ENCODE measurements around the gene OCEL1. TPM values are rescaled to one million over a fixed set of nuclear protein-coding genes. Genes with fewer than 3 reads are reported as not detected.

Gene OCEL1
- total RNA-seq, 2 experiments from 2014 or later, result 23.3 to 27.4 TPM

DNA sequence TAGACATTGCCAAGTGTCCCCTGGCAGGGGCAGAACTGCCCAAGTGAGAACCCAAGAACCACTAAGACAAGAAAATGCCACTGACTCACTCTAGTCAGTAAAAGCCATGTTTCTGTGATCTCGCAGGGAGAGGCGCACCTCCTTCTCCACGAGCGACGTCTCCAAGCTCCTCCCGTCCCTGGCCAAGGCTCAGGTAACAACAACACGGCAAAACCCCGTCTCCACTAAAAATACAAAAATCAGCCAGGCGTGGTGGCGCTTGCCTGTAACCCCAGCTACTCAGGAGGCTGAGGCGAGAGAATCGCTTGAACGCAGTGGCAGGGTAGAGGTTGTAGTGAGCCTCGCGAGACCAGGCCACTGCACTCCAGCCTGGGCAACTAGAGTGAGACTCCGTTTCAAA, 28.4 kb upstream of the OCEL1 start:
- Mint-ChIP-seq H3K27me3 (no peaks in the 10 kb centered on the region), H3K4me3 (no peak overlapping the region), H3K4me1 (peaks cover 2% of the 10 kb centered on the region), H3K36me3 (peaks cover 60% of the 10 kb centered on the region), H3K27ac (no peak overlapping the region), H3K9me3 (ENCODE audit: low read depth) (no peaks in the 10 kb centered on the region)
- CTCF ChIA-PET, result no interaction called here
- DNase-seq (no peak), ATAC-seq (no peak)

DNA sequence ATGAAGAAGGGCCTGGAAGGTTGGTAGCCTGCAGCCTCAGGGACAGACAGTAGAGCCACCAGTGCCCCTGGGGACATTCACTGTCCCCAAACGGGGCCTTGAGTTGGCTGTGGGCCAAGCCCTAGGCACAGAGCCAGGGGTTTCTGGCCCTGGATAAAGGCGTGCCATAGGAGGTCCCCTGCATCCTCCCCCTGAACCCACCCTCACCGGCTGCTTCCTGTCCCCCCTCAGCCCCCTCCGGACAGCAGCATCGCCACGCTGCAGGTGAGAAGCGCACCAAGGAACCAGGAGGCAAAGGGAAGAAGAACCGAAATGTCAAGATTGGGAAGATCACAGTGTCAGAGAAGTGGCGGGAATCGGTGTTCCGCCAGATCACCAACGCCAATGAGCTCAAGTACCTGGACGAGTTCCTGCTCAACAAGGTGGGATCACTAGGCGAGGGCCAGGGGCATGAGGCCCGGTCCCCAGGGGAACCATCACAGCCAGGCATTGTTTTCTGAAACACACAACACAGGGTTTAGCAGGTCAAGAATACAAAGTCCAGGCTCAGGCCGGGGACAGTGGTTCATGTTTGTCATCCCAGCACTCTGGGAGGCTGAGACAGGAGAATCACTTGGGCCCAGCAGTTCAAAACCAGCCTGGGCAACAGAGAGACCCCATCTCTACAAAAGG, 25.5 kb upstream of the OCEL1 start:
- no peaks in the 10 kb centered on the region for H3K27me3 Mint-ChIP-seq
- ATAC-seq (no peak), DNase-seq (no peak)
- CTCF ChIA-PET, result no interaction called here
- H3K27ac Mint-ChIP-seq, result no peak overlapping the region
- no peak overlapping the region for H3K4me3 Mint-ChIP-seq
- peaks cover 64% of the 10 kb centered on the region for H3K36me3 Mint-ChIP-seq
- no peaks in the 10 kb centered on the region for H3K9me3 Mint-ChIP-seq (ENCODE audit: low read depth)
- peaks cover 2% of the 10 kb centered on the region for H3K4me1 Mint-ChIP-seq

DNA sequence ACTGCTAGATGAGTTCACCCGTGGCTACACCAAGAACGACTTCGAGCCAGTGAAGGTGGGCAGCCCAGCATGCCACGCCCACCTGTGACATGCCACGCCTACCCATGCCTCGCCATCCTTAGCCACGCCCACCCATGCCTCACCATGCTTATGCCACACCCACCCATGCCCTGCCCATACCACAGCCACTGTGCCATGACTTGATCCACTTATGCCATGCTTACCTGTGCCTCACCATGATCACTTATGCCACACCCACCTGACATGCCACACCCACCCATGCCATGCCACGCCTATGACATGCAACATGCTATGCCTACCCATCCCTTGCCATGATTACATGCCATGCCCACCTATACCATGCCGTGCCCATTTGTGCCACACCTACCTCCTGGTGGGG, 23.8 kb upstream of the OCEL1 start:
- Mint-ChIP-seq H3K36me3 (peaks cover 63% of the 10 kb centered on the region), H3K27me3 (no peaks in the 10 kb centered on the region)

DNA sequence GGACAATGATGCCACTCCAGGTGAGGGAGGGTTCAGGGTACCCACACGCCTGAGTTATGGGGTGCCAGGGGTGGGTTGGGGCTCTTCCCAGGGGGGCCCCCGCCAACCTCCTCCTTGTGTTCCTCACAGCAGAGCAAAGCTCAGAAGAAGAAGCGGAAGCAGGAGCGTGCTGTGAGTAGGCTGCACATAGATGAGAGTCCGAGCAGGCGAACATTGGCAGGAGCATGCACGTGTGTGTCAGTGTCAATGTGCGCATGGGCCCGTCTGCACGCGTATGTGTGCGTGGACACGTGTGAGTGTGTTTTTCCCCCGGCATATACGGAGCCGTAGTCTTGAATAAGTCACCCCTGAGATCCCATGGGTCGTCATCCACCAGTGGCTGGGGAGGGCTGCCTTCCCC, 23.3 kb upstream of the OCEL1 start:
- CTCF ChIA-PET, result no interaction called here
- Mint-ChIP-seq H3K27ac (no peak overlapping the region), H3K36me3 (peaks cover 58% of the 10 kb centered on the region), H3K4me3 (no peak overlapping the region), H3K4me1 (no peaks in the 10 kb centered on the region), H3K9me3 (ENCODE audit: low read depth) (no peaks in the 10 kb centered on the region), H3K27me3 (no peaks in the 10 kb centered on the region)
- DNase-seq (no peak), ATAC-seq (no peak)

More for the DNA sequence above, 23.8 kb upstream of the OCEL1 start:
- no peak overlapping the region for H3K4me3 Mint-ChIP-seq
- CTCF ChIA-PET, result no interaction called here
- peak; percentile 32 for ATAC-seq
- H3K9me3 Mint-ChIP-seq (ENCODE audit: low read depth), result no peaks in the 10 kb centered on the region
- no peak overlapping the region for H3K27ac Mint-ChIP-seq
- no peak for DNase-seq
- no peaks in the 10 kb centered on the region for H3K4me1 Mint-ChIP-seq

DNA sequence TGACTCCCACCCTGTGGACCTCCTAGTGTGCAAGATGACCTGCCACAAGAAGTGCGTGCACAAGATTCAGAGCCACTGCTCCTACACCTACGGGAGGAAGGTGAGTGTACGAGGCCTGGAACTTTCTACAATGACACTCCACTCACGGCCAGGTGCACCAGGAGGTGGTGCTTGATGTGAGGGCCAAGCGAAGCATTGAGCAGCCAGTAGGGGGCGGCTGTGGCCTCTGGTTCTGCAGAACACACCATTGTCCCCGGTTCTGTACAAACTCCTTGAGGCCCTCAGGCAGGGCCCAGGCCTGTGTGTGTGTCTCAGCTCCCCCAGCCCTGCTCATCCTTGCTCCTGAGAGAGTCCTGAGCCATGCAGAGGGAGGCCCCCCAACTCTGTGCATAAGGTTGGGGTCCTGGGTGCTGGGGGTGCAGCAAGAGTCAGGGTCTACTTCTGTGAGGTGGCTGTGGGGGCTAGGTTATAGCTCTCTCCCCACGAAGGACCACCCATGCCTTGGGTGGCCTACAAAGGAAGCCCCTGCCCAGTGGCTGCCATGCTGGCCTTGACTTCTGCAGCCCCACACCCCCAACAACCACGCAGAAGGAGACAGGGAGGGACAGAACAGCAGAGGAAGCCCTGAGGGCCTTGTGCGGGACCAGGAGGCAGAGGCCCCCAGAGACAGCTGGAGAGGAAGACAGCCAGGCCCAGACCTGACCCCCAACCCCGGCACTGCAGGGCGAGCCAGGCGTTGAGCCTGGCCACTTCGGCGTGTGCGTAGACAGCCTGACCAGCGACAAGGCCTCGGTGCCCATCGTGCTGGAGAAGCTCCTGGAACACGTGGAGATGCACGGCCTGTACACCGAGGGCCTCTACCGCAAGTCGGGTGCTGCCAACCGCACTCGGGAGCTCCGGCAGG, 20.5 kb upstream of the OCEL1 start:
- Mint-ChIP-seq H3K36me3 (peaks cover 61% of the 10 kb centered on the region), H3K9me3 (ENCODE audit: low read depth) (no peaks in the 10 kb centered on the region), H3K4me3 (no peak overlapping the region), H3K27me3 (no peaks in the 10 kb centered on the region), H3K4me1 (peaks cover 16% of the 10 kb centered on the region), H3K27ac (no peak overlapping the region)
- DNase-seq (peak; percentile 56), ATAC-seq (peak; percentile 44)
- CTCF ChIA-PET, result interaction anchor here (0.6 to 1.0 kb wide), 4 partner anchors 21 to 139 kb away, joined by 3 to 4 read pairs (median 4); no protein-coding TSS in a partner anchor

DNA sequence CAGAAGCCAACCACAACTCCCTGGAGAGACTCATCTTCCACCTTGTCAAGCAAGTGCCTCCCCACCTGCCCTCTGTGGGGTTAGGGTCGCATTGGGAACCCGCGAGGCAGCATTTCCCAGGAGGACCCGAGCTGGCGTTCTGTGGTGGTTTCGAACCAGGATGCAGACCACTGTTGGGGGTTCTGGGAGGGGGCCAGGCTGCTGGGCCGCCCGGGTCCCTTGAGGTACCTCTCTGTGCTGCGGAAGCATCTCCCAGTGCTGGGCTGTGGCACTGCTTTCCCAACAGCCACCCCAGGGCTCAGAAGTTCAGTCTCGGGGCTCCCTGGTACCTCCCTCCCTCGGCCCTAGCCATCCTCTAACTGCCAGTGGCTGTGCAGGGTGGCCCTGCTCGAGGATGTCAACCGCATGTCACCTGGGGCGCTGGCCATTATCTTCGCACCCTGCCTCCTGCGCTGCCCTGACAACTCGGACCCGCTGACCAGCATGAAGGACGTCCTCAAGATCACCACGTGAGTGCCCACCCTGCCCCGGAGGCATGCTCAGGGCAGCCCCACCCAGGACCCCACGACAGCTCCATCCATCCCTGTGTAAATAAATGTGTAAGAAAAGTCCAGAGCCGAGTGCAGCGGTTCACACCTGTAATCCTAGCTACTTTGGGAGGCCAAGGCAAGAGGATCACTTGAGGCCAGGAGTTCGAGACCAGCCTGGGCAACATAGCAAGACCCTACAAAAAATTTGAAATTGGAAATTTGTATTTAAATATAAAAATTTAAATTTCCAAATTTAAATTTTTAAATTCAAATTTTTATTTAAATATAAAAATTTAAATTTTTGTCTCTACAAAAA, 19.1 kb upstream of the OCEL1 start:
- Mint-ChIP-seq H3K36me3 (peaks cover 48% of the 10 kb centered on the region), H3K27me3 (no peaks in the 10 kb centered on the region), H3K9me3 (ENCODE audit: low read depth) (no peaks in the 10 kb centered on the region), H3K4me3 (no peak overlapping the region), H3K4me1 (peaks cover 16% of the 10 kb centered on the region), H3K27ac (no peak overlapping the region)
- CTCF ChIA-PET, result interaction anchor here (0.6 kb wide), 1 partner anchor 1022 kb away, joined by 3 read pairs; no protein-coding TSS in a partner anchor
- ATAC-seq (no peak), DNase-seq (no peak)

DNA sequence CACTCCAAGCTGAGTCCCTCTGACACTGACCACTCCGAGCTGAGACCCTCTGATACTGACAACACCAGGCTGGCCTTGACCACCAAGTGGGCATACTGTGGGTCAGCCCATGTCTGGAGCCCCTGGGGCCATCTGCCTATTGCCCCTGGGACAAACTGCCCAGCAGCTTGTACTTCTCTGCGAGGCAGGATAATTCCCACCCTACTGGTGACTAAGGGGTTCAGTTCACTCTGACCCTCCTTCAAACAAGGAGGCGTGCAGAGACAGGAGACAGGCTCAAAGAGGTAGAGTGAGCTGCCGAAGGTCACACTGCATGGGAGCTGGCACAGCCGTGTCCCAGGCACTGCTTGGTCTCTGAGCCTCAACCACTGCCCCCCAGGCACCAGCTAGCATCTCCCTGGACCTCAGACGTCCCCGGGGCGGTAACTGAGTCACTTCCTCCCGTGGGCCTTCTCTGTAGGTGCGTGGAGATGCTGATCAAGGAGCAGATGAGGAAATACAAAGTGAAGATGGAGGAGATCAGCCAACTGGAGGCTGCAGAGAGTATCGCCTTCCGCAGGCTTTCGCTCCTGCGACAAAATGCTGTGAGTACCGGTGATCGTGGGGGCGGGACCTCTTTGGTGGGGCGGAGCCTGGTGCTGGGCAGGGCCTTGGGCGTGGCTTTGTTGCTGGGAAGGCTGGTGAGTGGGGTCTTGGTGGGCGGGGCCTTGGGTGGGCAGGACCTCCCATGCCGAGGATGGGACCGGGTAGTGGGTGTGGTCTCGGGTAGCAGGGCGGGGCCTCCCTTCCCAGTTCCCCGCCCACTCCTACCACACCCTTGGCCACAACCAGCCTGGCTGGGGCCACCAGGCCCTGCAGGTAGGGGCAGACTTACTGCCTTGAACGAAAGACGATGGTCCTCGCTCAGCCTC, 16.6 kb upstream of the OCEL1 start:
- Mint-ChIP-seq H3K27ac (peak overlapping the region; percentile 75), H3K4me3 (no peak overlapping the region), H3K9me3 (ENCODE audit: low read depth) (no peaks in the 10 kb centered on the region), H3K4me1 (peaks cover 17% of the 10 kb centered on the region), H3K36me3 (peaks cover 32% of the 10 kb centered on the region), H3K27me3 (no peaks in the 10 kb centered on the region)
- CTCF ChIA-PET, result interaction anchor here (1.6 to 1.9 kb wide), 2 partner anchors 26 to 96 kb away, joined by 3 to 7 read pairs; partner anchors contain the start of gene MRPL34
- peak; percentile 76 for DNase-seq
- peak; percentile 73 for ATAC-seq

DNA sequence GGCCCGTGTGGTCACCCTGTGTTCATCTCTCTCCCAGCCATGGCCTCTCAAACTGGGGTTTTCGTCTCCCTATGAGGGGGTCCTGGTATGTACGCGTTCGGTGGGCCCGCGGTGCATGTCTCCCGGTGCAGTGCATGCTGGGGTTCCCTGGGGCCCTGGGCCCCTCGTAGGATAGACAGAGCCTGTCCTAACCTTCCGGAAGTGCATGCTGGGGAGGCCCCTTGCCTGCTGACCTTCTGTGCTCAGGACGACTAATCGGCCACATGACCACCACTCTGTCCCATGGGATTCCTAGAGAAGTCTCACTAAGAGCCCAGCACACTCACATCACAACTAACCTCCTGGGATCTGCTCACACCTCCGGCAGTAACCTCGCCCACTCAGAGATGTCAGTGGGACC, 15.7 kb upstream of the OCEL1 start:
- CTCF ChIA-PET, result interaction anchor here (1.0 to 1.9 kb wide), 3 partner anchors 25 to 134 kb away, joined by 3 to 7 read pairs (median 3); partner anchors contain the start of gene MRPL34
- ATAC-seq (no peak), DNase-seq (no peak)
- Mint-ChIP-seq H3K36me3 (peaks cover 30% of the 10 kb centered on the region), H3K4me1 (peaks cover 24% of the 10 kb centered on the region), H3K27ac (no peak overlapping the region), H3K27me3 (no peaks in the 10 kb centered on the region), H3K4me3 (no peak overlapping the region), H3K9me3 (ENCODE audit: low read depth) (no peaks in the 10 kb centered on the region)

DNA sequence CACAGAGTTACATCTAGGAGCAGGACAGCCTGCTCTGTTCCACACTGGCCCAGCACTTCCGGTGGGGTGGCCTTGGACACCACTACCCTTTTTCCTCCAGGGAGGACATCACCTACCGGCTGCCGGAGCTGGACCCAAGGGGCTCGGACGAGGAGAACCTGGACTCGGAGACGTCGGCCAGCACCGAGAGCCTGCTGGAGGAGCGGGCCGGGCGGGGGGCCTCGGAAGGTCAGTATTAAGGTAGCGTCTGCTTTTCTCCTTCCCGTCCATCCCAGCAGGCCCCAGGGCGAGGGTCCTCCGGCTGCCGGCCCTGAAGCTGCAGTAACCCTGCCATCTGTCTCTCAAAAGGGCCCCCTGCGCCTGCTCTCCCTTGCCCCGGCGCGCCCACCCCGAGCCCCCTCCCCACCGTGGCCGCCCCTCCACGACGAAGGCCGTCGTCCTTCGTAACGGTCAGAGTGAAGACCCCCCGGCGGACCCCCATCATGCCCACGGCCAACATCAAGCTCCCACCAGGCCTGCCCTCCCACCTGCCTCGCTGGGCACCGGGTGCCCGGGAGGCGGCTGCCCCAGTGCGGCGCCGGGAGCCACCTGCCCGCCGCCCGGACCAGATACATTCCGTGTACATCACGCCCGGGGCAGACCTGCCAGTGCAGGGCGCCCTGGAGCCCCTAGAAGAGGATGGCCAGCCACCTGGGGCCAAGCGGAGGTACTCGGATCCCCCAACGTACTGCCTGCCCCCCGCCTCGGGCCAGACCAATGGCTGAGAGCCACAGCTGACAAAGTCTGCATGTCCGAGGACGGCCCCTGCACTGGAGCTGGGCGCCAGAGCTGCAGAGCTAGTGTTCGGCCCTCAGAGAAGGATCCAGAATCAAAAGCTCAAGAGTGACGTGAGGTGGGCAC, 14.2 kb upstream of the OCEL1 start:
- ATAC-seq (no peak), DNase-seq (no peak)
- CTCF ChIA-PET, result interaction anchor here (1.0 kb wide), 1 partner anchor 135 kb away, joined by 3 read pairs; no protein-coding TSS in a partner anchor
- H3K4me3 Mint-ChIP-seq, result no peak overlapping the region
- H3K27me3 Mint-ChIP-seq, result no peaks in the 10 kb centered on the region
- H3K4me1 Mint-ChIP-seq, result peaks cover 31% of the 10 kb centered on the region
- H3K27ac Mint-ChIP-seq, result no peak overlapping the region
- peaks cover 26% of the 10 kb centered on the region for H3K36me3 Mint-ChIP-seq
- no peaks in the 10 kb centered on the region for H3K9me3 Mint-ChIP-seq (ENCODE audit: low read depth)

DNA sequence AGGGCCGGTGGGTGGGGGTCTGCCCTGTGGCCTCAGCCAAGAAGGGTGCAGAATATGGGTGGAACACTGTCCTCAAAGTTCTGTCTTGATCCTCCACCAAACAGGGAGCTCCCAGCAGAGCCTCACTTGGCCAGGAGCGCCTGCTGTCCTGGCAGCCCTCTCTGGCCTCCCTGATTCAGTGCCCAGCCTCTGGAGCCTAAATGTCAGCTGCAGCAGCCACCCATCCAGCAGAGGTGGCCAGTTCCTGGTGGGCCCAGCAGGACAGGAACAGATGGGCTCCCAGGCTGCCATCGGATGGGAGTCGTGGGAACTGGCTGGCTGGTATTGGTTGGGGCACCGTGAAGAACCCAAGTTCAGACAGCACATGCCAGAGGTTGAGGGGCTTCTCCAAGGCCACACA, 12.7 kb upstream of the OCEL1 start:
- CTCF ChIA-PET, result no interaction called here
- Mint-ChIP-seq H3K27me3 (no peaks in the 10 kb centered on the region), H3K36me3 (peaks cover 29% of the 10 kb centered on the region), H3K27ac (no peak overlapping the region), H3K9me3 (ENCODE audit: low read depth) (no peaks in the 10 kb centered on the region), H3K4me1 (peaks cover 31% of the 10 kb centered on the region), H3K4me3 (no peak overlapping the region)
- DNase-seq (no peak), ATAC-seq (no peak)

DNA sequence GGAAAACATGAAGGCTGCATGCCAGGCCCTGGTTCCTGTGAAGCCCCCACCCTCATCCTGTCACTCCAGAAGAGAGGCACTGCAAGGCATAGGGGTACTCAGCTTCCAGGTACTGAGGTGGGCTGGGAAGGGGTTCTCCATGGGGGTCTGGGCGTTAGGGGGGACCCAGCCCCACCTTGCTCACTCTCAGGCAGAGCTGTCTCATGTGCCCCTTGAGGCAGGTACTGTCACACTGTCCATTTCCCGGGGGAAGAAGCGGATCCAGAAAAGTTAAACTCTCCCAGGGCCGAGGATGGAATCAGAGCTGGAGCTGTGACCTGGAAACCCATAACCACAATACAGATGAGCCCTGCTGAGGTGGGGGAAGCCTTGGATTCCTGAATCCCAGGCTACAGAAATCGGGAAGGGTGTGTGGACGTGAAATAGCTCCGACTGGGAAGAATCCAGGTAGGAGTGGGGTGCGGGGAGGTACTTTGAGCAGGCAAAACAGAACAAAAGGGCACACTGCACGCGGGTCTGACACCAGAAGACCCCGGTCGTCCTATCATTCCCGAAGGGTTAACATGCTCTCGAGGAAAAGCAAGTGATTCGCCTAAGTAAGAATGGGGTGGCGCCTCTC, 11.4 kb upstream of the OCEL1 start:
- ATAC-seq, result no peak
- Mint-ChIP-seq H3K36me3 (peaks cover 22% of the 10 kb centered on the region), H3K27ac (peak overlapping the region; percentile 94), H3K9me3 (ENCODE audit: low read depth) (no peaks in the 10 kb centered on the region), H3K4me1 (peaks cover 19% of the 10 kb centered on the region), H3K4me3 (peak overlapping the region; percentile 76), H3K27me3 (no peaks in the 10 kb centered on the region)
- CTCF ChIA-PET, result interaction anchor here (1.1 to 2.5 kb wide), 5 partner anchors 12 to 76 kb away, joined by 3 to 14 read pairs (median 10); partner anchors contain the start of gene OCEL1
- no peak for DNase-seq

Measured in activated CD8-positive, alpha-beta memory T cell treated with anti-CD3 and anti-CD28 coated beads, Interleukin-2, amount 10 ng/mL, durations not matched to agents 7 days and 5 days (primary cell).